ENCODE measurements around the gene COL24A1. TPM values are rescaled to one million over a fixed set of nuclear protein-coding genes. Genes with fewer than 3 reads are reported as not detected.

COL24A1 gene
- total RNA-seq, 1 experiment from 2014 or later: 0.35 TPM

GRCh38 chr1:85992791-85993190 lies 163.8 kb downstream of the COL24A1 start:
- Histone ChIP-seq H3K4me1 (ENCODE audit: insufficient read depth, low read length) (no peaks in the 10 kb centered on the region), H3T11ph (ENCODE audit: low read length) (no peak overlapping the region), H3K4me2 (ENCODE audit: insufficient read depth, insufficient read length, low read length) (no peak overlapping the region), H4K8ac (replicated peaks; ENCODE audit: insufficient read length, low read depth, low read length) (no peak overlapping the region), H2BK5ac (ENCODE audit: insufficient read length, low read length) (no peak overlapping the region), H3K23ac (ENCODE audit: insufficient read length, low read depth, low read length) (no peak overlapping the region), H3K27ac (ENCODE audit: insufficient read length, low read depth, low read length) (no peak overlapping the region), H3K79me2 (ENCODE audit: insufficient read depth, low read length) (no peaks in the 10 kb centered on the region), H2BK15ac (ENCODE audit: low read depth, low read length) (no peak overlapping the region), H4K91ac (ENCODE audit: insufficient read length, low read depth, low read length) (no peak overlapping the region), H2AK5ac (ENCODE audit: insufficient read length, low read length) (no peak overlapping the region), H4K20me1 (ENCODE audit: control insufficient read depth, insufficient read depth, insufficient read length) (no peaks in the 10 kb centered on the region), H2AFZ (ENCODE audit: low read length) (no peak overlapping the region), H4K5ac (ENCODE audit: insufficient read length, low read depth, low read length) (no peak overlapping the region), H3K27me3 (ENCODE audit: insufficient read depth, low read length) (no peaks in the 10 kb centered on the region), H3K18ac (ENCODE audit: insufficient read length, low read depth, low read length) (no peak overlapping the region), H3K9me3 (ENCODE audit: control insufficient read depth, low read depth, low read length) (no peaks in the 10 kb centered on the region), H3K79me1 (ENCODE audit: insufficient read depth, low read depth, low read length, poor library complexity, severe bottlenecking) (no peaks in the 10 kb centered on the region), H3K23me2 (ENCODE audit: insufficient read length, low read depth, low read length, poor library complexity, severe bottlenecking) (no peaks in the 10 kb centered on the region), H3K14ac (ENCODE audit: insufficient read depth, low read length) (no peak overlapping the region), H2BK120ac (ENCODE audit: low read depth, low read length, poor library complexity, severe bottlenecking) (no peak overlapping the region), H3K4ac (ENCODE audit: low read depth, low read length) (no peak overlapping the region), H2BK20ac (ENCODE audit: low read depth, low read length, poor library complexity, severe bottlenecking) (no peak overlapping the region), H3K9ac (ENCODE audit: extremely low read depth, insufficient read length, low read length) (no peak overlapping the region), H2BK12ac (ENCODE audit: insufficient read length, low read depth, low read length) (no peak overlapping the region), H3K56ac (ENCODE audit: insufficient read length, low read depth, low read length) (no peak overlapping the region)
- WGBS (ENCODE audit: extremely low coverage, insufficient read length, low lambda C conversion rate): no CpG with 5 or more reads among the region's 2 CpGs
- no peak for DNase-seq
- no peak overlapping the region for H3K27ac Mint-ChIP-seq
- TF ChIP-seq, protein P1, sequence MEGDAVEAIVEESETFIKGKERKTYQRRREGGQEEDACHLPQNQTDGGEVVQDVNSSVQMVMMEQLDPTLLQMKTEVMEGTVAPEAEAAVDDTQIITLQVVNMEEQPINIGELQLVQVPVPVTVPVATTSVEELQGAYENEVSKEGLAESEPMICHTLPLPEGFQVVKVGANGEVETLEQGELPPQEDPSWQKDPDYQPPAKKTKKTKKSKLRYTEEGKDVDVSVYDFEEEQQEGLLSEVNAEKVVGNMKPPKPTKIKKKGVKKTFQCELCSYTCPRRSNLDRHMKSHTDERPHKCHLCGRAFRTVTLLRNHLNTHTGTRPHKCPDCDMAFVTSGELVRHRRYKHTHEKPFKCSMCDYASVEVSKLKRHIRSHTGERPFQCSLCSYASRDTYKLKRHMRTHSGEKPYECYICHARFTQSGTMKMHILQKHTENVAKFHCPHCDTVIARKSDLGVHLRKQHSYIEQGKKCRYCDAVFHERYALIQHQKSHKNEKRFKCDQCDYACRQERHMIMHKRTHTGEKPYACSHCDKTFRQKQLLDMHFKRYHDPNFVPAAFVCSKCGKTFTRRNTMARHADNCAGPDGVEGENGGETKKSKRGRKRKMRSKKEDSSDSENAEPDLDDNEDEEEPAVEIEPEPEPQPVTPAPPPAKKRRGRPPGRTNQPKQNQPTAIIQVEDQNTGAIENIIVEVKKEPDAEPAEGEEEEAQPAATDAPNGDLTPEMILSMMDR (conservative IDR thresholded peaks at IDR 0.05): no peak
- H3K27me3 Mint-ChIP-seq (ENCODE audit: low read depth): no peaks in the 10 kb centered on the region; the same call in 1 of the 2 replicates
- H3K9me3 Mint-ChIP-seq: no peaks in the 10 kb centered on the region
- H3K4me3 Mint-ChIP-seq: no peak overlapping the region
- H3K36me3 Mint-ChIP-seq (ENCODE audit: insufficient read depth in 1 of 3, low read depth in 3 of 3): no peaks in the 10 kb centered on the region
- H3K4me1 Mint-ChIP-seq: no peaks in the 10 kb centered on the region
